SU-DHL-6 (cell line): ENCODE results near the gene ZNF268.

Experiments used
- H2AFZ ChIP-seq: fragments of 200-600 bp; sonication (generic); 2 replicates; pipeline ENCODE4 v1.6.1; 2014; ENCODE audit warnings: low read depth, mild to moderate bottlenecking, moderate library complexity, mixed read lengths, antibody characterized with exemption, low read length; ENCODE audit not compliant: severe bottlenecking
- H3F3A ChIP-seq: fragments of 200-600 bp; shearing (Covaris generic); 2 replicates; pipeline ENCODE4 v1.6.0; 2016; ENCODE audit warnings: antibody characterized with exemption, mild to moderate bottlenecking; ENCODE audit not compliant: insufficient read depth
- H3K27ac ChIP-seq: fragments of 200-600 bp; sonication (generic); 2 replicates; pipeline ENCODE4 v1.5.1; 2016; ENCODE audit warnings: low read depth, mild to moderate bottlenecking, low read length, moderate library complexity, mixed read lengths
- H3K27me3 ChIP-seq: fragments of 200-600 bp; sonication (generic), shearing (Covaris generic); 2 replicates; pipeline ENCODE4 v1.6.0; 2014; ENCODE audit warnings: mild to moderate bottlenecking, low read length
- H3K36me3 ChIP-seq: fragments of 200-600 bp; sonication (generic); 2 replicates; pipeline ENCODE4 v1.6.1; 2014; ENCODE audit warnings: mild to moderate bottlenecking, low read length, mixed read lengths
- H3K4me2 ChIP-seq: fragments of 300-600, 200-600 bp; shearing (Covaris generic), sonication (generic); 2 replicates; pipeline ENCODE4 v1.6.0; 2014; ENCODE audit warnings: low read length, low read depth, mild to moderate bottlenecking; ENCODE audit not compliant: poor library complexity, severe bottlenecking
- H3K4me3 ChIP-seq: fragments of 200-600 bp; sonication (generic); 2 replicates; pipeline ENCODE4 v1.5.1; 2014; ENCODE audit warnings: antibody characterized with exemption, low read length, mild to moderate bottlenecking, mixed read lengths; ENCODE audit not compliant: insufficient read depth, poor library complexity, severe bottlenecking
- H3K79me2 ChIP-seq: fragments of 200-600 bp; sonication (generic); 2 replicates; pipeline ENCODE4 v1.6.1; 2014; ENCODE audit warnings: mild to moderate bottlenecking, low read length, moderate library complexity; ENCODE audit not compliant: insufficient read depth
- H3K9ac ChIP-seq: fragments of 200-600 bp; sonication (generic); 2 replicates; pipeline ENCODE4 v1.7.0; 2014; ENCODE audit warnings: mild to moderate bottlenecking, low read length
- H3K9me2 ChIP-seq: fragments of 200-600 bp; sonication (generic); replicated peaks from 2 replicates; pipeline ENCODE4 v1.6.1; 2014; ENCODE audit warnings: low read length; ENCODE audit not compliant: insufficient read depth
- H3K9me3 ChIP-seq: fragments of 200-600 bp; sonication (generic); 2 replicates; pipeline ENCODE4 v1.6.1; 2014; ENCODE audit warnings: low read length, mixed read lengths; ENCODE audit not compliant: insufficient read depth
- H4K20me1 ChIP-seq: fragments of 200-600 bp; sonication (generic); 2 replicates; pipeline ENCODE4 v1.6.1; 2014; ENCODE audit warnings: low read depth, mild to moderate bottlenecking, antibody characterized with exemption, low read length, moderate library complexity, mixed read lengths
- EZH2phosphoT487 ChIP-seq: fragments of 200-600 bp; sonication (generic), shearing (Covaris generic); conservative IDR thresholded peaks from 2 replicates; pipeline ENCODE4 v1.6.1; 2018; ENCODE audit warnings: mild to moderate bottlenecking, antibody characterized with exemption, low read length, moderate library complexity, mixed read lengths
- TF ChIP-seq, protein P1 (sequence below): fragments of 200-600 bp; sonication (generic); IDR thresholded peaks from one replicate; pipeline ENCODE4 v1.5.1; 2017; ENCODE audit warnings: antibody characterized with exemption, mild to moderate bottlenecking, low read length, moderate library complexity; ENCODE audit not compliant: insufficient read depth, poor library complexity, severe bottlenecking

Gene ZNF268

DNA sequence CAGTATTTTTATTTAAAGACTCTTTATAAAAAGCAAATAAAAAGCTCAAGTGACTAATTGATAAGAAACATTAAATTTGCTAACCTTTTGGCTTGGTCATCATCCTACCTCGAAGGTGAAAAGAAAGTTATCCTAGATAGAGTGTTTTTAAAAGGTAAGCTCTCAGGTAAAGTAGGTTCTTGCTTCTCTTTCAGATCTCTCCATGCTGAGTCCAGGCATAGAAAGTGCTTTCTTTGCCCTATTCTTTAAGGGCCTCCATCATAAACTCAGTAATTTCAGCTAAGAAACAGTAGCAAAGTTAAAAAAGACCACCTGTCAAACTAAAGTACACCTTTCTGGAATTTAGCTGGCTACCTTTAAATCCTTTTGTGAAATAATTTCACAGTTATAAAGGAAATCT, 75.0 kb downstream of the ZNF268 start:
- Histone ChIP-seq H3K4me3 (no peak overlapping the region), H3K27ac (no peak overlapping the region), H3K9me2 (no peaks in the 10 kb centered on the region), H3K36me3 (no peaks in the 10 kb centered on the region), H4K20me1 (no peaks in the 10 kb centered on the region), H3K79me2 (no peaks in the 10 kb centered on the region), H3K9ac (no peak overlapping the region), H3F3A (no peaks in the 10 kb centered on the region), H3K4me2 (no peak overlapping the region), H3K27me3 (no peaks in the 10 kb centered on the region), H2AFZ (no peak overlapping the region), H3K9me3 (peaks cover 6% of the 10 kb centered on the region; the same call in 1 of the 2 replicates)
- TF ChIP-seq, protein P1, sequence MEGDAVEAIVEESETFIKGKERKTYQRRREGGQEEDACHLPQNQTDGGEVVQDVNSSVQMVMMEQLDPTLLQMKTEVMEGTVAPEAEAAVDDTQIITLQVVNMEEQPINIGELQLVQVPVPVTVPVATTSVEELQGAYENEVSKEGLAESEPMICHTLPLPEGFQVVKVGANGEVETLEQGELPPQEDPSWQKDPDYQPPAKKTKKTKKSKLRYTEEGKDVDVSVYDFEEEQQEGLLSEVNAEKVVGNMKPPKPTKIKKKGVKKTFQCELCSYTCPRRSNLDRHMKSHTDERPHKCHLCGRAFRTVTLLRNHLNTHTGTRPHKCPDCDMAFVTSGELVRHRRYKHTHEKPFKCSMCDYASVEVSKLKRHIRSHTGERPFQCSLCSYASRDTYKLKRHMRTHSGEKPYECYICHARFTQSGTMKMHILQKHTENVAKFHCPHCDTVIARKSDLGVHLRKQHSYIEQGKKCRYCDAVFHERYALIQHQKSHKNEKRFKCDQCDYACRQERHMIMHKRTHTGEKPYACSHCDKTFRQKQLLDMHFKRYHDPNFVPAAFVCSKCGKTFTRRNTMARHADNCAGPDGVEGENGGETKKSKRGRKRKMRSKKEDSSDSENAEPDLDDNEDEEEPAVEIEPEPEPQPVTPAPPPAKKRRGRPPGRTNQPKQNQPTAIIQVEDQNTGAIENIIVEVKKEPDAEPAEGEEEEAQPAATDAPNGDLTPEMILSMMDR: no peak
- TF ChIP-seq EZH2phosphoT487: no peak

DNA sequence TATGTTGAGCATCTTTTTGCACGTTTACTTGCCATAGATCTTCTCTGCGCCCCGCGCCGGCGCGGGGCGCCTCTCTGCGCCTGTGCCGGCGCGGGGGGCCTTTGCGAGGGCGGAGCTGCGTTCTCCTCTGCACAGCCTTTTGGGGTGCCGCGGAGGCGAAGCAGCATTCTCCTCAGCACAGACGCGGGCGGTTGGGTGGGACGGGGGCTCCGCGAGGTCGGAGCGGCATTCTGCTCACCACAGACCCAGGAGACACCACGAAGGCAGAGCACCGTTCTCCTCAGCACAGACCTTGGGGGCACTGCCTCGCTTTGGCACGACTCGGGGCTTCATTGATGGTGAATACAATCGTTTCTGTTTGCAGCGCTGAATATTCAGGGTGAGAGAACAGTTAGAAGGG, 82.9 kb downstream of the ZNF268 start:
- H2AFZ ChIP-seq: no peak overlapping the region
- no peaks in the 10 kb centered on the region for H4K20me1 ChIP-seq
- no peaks in the 10 kb centered on the region for H3K36me3 ChIP-seq
- no peak overlapping the region for H3K4me2 ChIP-seq
- no peaks in the 10 kb centered on the region for H3K27me3 ChIP-seq
- no peaks in the 10 kb centered on the region for H3K79me2 ChIP-seq
- H3K9me3 ChIP-seq: no peaks in the 10 kb centered on the region
- no peak overlapping the region for H3K27ac ChIP-seq
- H3K9ac ChIP-seq: no peak overlapping the region
- H3F3A ChIP-seq: no peaks in the 10 kb centered on the region
- no peaks in the 10 kb centered on the region for H3K9me2 ChIP-seq
- TF ChIP-seq, protein P1: no peak
- no peak for TF ChIP-seq EZH2phosphoT487
- no peak overlapping the region for H3K4me3 ChIP-seq
